Spleen (tissue), 7 donors: ENCODE measurements around the gene TBL1XR1.

Source experiments
- CTCF ChIP-seq, 11 experiments: fragments of 200-600 bp in 7 of 11; fragments of 450-650 bp in 4 of 11; sonication (generic) in 4 of 11; IDR thresholded peaks in 8 of 11; conservative IDR thresholded peaks in 3 of 11; 1 replicate in 7 of 11; 2 replicates in 4 of 11; pipeline versions ENCODE4 v1.4.0 to v1.8.0; 2016 to 2021; ENCODE audit warnings: antibody characterized with exemption in 11 of 11, inconsistent platforms in 4 of 11, mild to moderate bottlenecking in 1 of 11
- POLR2A ChIP-seq, 3 donors: fragments of 450-650 bp; IDR thresholded peaks; one replicate each; pipeline ENCODE4 v1.5.1; 2017; ENCODE audit warnings: antibody characterized with exemption in 3 of 3, mild to moderate bottlenecking in 1 of 3
- donor health status: DM: no; HTN: no; CAD: no; lungs with moderate emphysema.
- donor health status: DM: no; HTN: no; CAD: no.
- donor health status: DM: no; HTN: no; CAD: no.

GRCh38 chr3:176977331-176977730 lies 220.0 kb downstream of the TBL1XR1 start:
- no peak for TF ChIP-seq CTCF (IDR thresholded peaks at IDR 0.05 in 8 of 11, conservative IDR thresholded peaks at IDR 0.05 in 3 of 11)
- no peak for TF ChIP-seq POLR2A (IDR thresholded peaks at IDR 0.05)
